Activated naive CD4-positive, alpha-beta T cell treated with anti-CD3 and anti-CD28 coated beads, Interleukin-2, amount 50 U/mL, for 24 hours (primary cell): Measurements from ENCODE around the gene C1orf21.

Experiments used
- H3K27ac Mint-ChIP-seq: one replicate; pipeline ENCODE4 v1.8.0; 2021; ENCODE audit warnings: mild to moderate bottlenecking, mixed read lengths
- H3K27me3 Mint-ChIP-seq: one replicate; pipeline ENCODE4 v1.8.0; 2021; ENCODE audit warnings: mixed read lengths
- H3K36me3 Mint-ChIP-seq: one replicate; pipeline ENCODE4 v1.8.0; 2021; ENCODE audit warnings: mixed read lengths
- H3K4me1 Mint-ChIP-seq: one replicate; pipeline ENCODE4 v1.8.0; 2021; ENCODE audit warnings: mixed read lengths
- H3K4me3 Mint-ChIP-seq: one replicate; pipeline ENCODE4 v1.8.0; 2021; ENCODE audit warnings: mild to moderate bottlenecking, mixed read lengths
- H3K9me3 Mint-ChIP-seq: one replicate; pipeline ENCODE4 v1.8.0; 2021; ENCODE audit warnings: mixed read lengths

Gene C1orf21

DNA sequence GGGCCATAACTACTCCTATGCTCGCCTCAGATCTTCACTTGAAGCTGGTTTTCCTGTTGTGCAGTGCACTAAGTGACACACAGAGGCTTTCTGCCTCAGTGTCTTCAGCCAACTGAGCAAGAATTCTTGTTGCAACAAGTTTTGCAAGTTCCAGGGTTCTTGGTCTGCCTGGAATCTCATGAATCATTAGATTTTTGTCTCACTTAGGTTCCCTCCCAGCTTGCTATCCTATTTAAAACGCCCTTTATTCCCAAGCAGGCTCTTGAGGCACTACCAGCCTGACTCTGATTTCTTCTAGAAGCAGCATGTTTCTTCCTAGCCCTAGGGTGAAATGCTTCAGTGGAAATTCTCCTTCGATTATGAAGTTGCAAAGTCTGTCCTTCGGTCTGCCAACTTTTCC is 158.8 kb downstream of the C1orf21 start:
- no peaks in the 10 kb centered on the region for H3K4me1 Mint-ChIP-seq
- no peak overlapping the region for H3K27ac Mint-ChIP-seq
- no peaks in the 10 kb centered on the region for H3K9me3 Mint-ChIP-seq
- H3K4me3 Mint-ChIP-seq = no peak overlapping the region
- no peaks in the 10 kb centered on the region for H3K36me3 Mint-ChIP-seq
- peaks cover 3% of the 10 kb centered on the region for H3K27me3 Mint-ChIP-seq

- H3K27ac Mint-ChIP-seq = no peak overlapping the region
- H3K9me3 Mint-ChIP-seq = no peaks in the 10 kb centered on the region
- no peaks in the 10 kb centered on the region for H3K4me1 Mint-ChIP-seq
- H3K27me3 Mint-ChIP-seq = peaks cover 8% of the 10 kb centered on the region
- no peak overlapping the region for H3K4me3 Mint-ChIP-seq
- no peaks in the 10 kb centered on the region for H3K36me3 Mint-ChIP-seq
Measured at GRCh38 chr1:184552446-184552845, 165.6 kb downstream of the C1orf21 start.

DNA sequence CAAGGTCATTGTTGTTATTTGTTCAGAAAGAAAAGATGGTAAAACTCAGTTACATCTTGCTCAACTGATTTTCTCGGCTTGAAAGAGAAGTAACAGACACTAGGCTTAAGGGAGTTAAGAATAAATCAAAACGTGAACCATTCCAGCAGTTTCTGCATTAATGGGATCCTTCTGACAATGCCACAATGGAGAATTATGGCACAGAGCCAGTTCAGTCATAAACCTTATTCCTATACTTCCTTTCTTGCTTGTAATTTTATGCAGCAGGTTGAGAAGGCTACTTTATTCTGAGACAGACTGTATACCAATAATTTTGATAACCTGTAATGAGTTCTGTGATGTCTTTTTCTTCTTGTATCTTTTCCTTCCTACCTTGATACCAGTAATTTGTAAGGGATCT is 167.0 kb downstream of the C1orf21 start:
- Mint-ChIP-seq H3K4me1 (no peaks in the 10 kb centered on the region), H3K27me3 (peaks cover 11% of the 10 kb centered on the region)

DNA sequence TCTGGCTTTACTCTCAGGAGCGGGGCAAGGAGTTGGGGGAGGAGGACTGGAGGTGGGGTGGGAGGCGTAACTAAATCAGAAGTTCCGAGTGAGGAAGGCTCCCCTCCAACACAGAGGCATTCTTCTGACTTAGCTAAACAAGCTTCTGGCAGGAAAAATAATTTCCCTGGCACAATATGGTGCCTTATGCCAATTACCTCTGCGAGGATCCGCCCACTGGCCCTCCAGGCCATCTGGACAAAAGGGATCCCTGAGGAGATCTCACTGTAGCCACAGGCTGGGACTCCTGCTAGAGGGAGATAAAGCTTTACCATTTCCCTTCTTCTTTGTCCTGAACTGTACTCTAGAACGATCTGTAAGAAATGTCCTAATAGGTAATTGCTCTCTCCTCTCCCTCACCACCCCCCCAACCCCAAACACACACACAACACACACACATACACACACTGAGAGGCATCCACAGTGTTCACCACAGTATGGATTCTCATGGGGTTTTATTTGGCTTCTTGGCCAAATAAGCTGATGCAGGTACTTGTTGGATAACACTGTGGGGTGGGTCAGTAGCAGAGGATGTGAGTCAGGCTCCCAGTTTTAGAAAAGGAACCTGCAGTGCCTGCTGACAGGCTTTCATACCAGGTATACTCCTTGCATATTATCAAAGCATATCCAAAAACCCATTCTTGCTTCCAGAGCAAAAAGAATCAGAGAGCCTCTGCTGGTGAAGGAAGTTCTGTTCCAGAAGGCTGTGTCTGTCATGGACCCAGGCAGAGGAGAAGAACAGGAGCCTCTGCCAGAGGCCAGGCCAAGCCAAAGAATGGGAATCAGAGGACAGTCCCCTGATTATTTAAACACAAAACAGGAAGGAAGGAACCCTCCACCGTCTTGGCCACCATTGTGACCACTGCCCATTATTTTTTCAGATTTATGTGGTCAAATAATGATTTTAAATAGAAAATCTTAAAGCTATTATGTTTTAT is 169.1 kb downstream of the C1orf21 start:
- H3K4me1 Mint-ChIP-seq = no peaks in the 10 kb centered on the region
- peaks cover 11% of the 10 kb centered on the region for H3K27me3 Mint-ChIP-seq
- no peak overlapping the region for H3K4me3 Mint-ChIP-seq
- H3K9me3 Mint-ChIP-seq = no peaks in the 10 kb centered on the region
- H3K27ac Mint-ChIP-seq = no peak overlapping the region
- H3K36me3 Mint-ChIP-seq = no peaks in the 10 kb centered on the region

More for the DNA sequence above, 167.0 kb downstream of the C1orf21 start:
- Mint-ChIP-seq H3K4me3 (no peak overlapping the region), H3K36me3 (no peaks in the 10 kb centered on the region), H3K9me3 (no peaks in the 10 kb centered on the region), H3K27ac (no peak overlapping the region)

DNA sequence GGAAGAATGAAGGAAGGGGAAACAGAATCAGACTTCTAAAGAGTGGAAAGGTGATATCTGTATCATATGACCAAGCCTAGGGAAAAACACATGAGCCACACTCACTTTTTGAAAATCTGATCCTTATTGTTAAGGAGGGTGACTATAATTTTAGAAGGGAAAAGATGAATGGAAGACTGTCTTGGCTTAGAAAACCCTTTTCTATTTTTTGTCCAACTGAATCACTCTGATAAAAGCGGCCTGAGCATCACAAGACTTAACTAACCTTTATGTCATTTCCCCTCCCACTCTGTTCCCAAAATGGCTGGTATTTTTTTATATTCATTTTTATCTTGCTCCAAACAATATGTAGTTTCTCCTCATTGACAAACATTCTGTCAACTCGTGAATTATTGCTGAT is 169.8 kb downstream of the C1orf21 start:
- Mint-ChIP-seq H3K9me3 (no peaks in the 10 kb centered on the region), H3K4me3 (no peak overlapping the region), H3K36me3 (no peaks in the 10 kb centered on the region), H3K27me3 (peaks cover 11% of the 10 kb centered on the region), H3K4me1 (no peaks in the 10 kb centered on the region), H3K27ac (no peak overlapping the region)

DNA sequence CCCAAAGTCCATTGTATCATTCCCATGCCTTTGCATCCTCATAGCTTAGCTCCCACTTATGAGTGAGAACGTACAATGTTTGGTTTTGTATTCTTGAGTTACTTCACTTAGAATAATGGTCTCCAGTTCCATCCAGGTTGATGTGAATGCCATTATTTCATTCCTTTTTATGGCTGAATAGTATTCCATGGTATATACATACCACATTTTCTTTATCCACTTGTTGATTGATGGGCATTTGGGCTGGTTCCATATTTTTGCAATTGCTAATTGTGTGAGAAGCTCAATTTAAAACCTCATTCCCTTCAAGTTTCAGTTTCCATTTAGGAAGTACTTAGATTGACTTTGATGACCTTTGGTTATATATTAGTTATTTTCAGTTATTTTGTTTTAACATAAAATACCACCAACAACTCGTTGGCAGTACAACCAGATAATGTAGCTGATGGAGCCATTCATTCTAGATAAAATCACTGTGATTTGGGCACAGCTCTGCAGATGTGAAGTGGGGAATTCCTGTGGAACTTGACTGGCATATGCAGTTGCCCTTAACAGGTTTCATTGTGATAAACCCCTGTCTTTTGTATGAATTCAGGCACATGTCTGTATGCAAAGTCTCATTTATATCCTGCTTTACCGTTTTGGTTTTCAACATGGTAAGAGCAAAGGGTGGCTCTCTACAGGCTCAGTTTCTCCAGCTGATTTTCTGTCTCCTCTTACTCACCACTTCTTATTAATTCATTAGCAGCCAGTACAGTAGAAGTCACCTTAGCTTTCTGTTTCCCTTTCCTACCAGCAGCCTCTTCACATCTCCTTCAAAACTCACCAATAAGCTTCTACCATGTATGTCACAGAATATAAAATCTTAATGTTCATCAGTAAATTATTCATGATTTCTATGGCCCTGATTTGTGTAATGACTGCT is 170.9 kb downstream of the C1orf21 start:
- no peaks in the 10 kb centered on the region for H3K9me3 Mint-ChIP-seq
- no peak overlapping the region for H3K4me3 Mint-ChIP-seq
- no peaks in the 10 kb centered on the region for H3K36me3 Mint-ChIP-seq
- H3K27ac Mint-ChIP-seq = no peak overlapping the region
- peaks cover 9% of the 10 kb centered on the region for H3K27me3 Mint-ChIP-seq
- no peaks in the 10 kb centered on the region for H3K4me1 Mint-ChIP-seq

DNA sequence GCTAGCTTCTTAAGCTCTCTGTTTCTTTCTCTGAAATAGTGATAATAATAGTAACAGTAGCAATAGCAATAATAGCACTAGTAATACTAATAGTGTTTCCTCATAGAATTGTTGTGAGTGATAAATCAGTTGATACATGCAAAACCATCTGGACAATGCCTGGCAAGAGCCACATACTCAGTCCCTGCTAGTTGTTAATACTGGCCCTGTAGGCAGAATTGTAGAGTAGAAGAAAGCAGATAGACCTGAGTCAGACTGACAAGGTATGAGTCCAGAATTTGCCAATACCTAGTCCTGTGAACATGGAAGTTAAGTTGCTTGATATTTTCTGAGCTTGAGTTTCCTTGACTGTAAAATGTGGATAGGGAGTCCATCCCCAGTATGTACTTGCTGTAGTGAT is 171.9 kb downstream of the C1orf21 start:
- peaks cover 11% of the 10 kb centered on the region for H3K27me3 Mint-ChIP-seq
- H3K36me3 Mint-ChIP-seq = no peaks in the 10 kb centered on the region
- no peaks in the 10 kb centered on the region for H3K9me3 Mint-ChIP-seq
- no peak overlapping the region for H3K27ac Mint-ChIP-seq
- no peaks in the 10 kb centered on the region for H3K4me1 Mint-ChIP-seq
- no peak overlapping the region for H3K4me3 Mint-ChIP-seq

GRCh38 chr1:184559117-184559713 is 172.4 kb downstream of the C1orf21 start:
- no peaks in the 10 kb centered on the region for H3K9me3 Mint-ChIP-seq
- no peak overlapping the region for H3K4me3 Mint-ChIP-seq
- H3K36me3 Mint-ChIP-seq = no peaks in the 10 kb centered on the region
- H3K4me1 Mint-ChIP-seq = no peaks in the 10 kb centered on the region
- H3K27ac Mint-ChIP-seq = peak overlapping the region; percentile 41
- H3K27me3 Mint-ChIP-seq = peaks cover 8% of the 10 kb centered on the region

- H3K27ac Mint-ChIP-seq = no peak overlapping the region
- peaks cover 5% of the 10 kb centered on the region for H3K27me3 Mint-ChIP-seq
- H3K4me3 Mint-ChIP-seq = no peak overlapping the region
- no peaks in the 10 kb centered on the region for H3K4me1 Mint-ChIP-seq
- H3K36me3 Mint-ChIP-seq = no peaks in the 10 kb centered on the region
- no peaks in the 10 kb centered on the region for H3K9me3 Mint-ChIP-seq
Measured at GRCh38 chr1:184562806-184563205, 176.0 kb downstream of the C1orf21 start.

- H3K9me3 Mint-ChIP-seq = no peaks in the 10 kb centered on the region
- no peak overlapping the region for H3K4me3 Mint-ChIP-seq
- no peak overlapping the region for H3K27ac Mint-ChIP-seq
- H3K27me3 Mint-ChIP-seq = peaks cover 2% of the 10 kb centered on the region
- H3K36me3 Mint-ChIP-seq = no peaks in the 10 kb centered on the region
- no peaks in the 10 kb centered on the region for H3K4me1 Mint-ChIP-seq
Measured at GRCh38 chr1:184563308-184563707, 176.5 kb downstream of the C1orf21 start.

- Mint-ChIP-seq H3K9me3 (no peaks in the 10 kb centered on the region), H3K27ac (no peak overlapping the region), H3K36me3 (no peaks in the 10 kb centered on the region), H3K4me1 (no peaks in the 10 kb centered on the region), H3K4me3 (no peak overlapping the region), H3K27me3 (peaks cover 1% of the 10 kb centered on the region)
Measured at GRCh38 chr1:184567009-184567408, 180.2 kb downstream of the C1orf21 start.

- Mint-ChIP-seq H3K9me3 (no peaks in the 10 kb centered on the region), H3K36me3 (no peaks in the 10 kb centered on the region), H3K4me3 (no peak overlapping the region), H3K27me3 (peaks cover 1% of the 10 kb centered on the region), H3K27ac (no peak overlapping the region), H3K4me1 (no peaks in the 10 kb centered on the region)
Measured at GRCh38 chr1:184567637-184568036, 180.8 kb downstream of the C1orf21 start.

GRCh38 chr1:184568148-184568547 is 181.3 kb downstream of the C1orf21 start:
- H3K27ac Mint-ChIP-seq = no peak overlapping the region
- H3K27me3 Mint-ChIP-seq = no peaks in the 10 kb centered on the region
- H3K9me3 Mint-ChIP-seq = no peaks in the 10 kb centered on the region

DNA sequence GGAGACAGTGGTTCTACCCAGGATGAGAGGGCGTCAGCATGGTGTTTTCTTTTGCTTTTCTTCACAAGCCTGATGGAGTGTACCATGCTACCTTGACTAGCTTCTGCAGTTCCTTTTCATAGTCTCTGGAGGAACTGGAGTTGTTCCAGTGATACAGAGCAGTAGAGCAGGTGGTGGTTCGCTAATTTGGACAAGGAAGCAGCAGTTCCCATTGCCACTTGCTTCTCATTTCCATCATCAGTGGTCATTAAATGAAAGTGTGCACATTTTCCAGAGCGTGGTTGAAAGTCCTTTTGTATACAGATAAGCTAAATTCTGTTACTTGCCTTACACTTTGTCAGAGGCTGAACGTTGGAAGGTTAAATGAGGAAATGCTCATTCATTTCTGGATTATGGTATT is 182.3 kb downstream of the C1orf21 start:
- no peaks in the 10 kb centered on the region for H3K4me1 Mint-ChIP-seq
- no peak overlapping the region for H3K4me3 Mint-ChIP-seq
- H3K9me3 Mint-ChIP-seq = no peaks in the 10 kb centered on the region
- no peaks in the 10 kb centered on the region for H3K27me3 Mint-ChIP-seq
- H3K36me3 Mint-ChIP-seq = no peaks in the 10 kb centered on the region
- H3K27ac Mint-ChIP-seq = no peak overlapping the region

More at GRCh38 chr1:184568148-184568547, 181.3 kb downstream of the C1orf21 start:
- no peak overlapping the region for H3K4me3 Mint-ChIP-seq
- H3K36me3 Mint-ChIP-seq = no peaks in the 10 kb centered on the region
- H3K4me1 Mint-ChIP-seq = no peaks in the 10 kb centered on the region

GRCh38 chr1:184574588-184574987 is 187.8 kb downstream of the C1orf21 start:
- H3K4me1 Mint-ChIP-seq = no peaks in the 10 kb centered on the region
- peaks cover 2% of the 10 kb centered on the region for H3K27me3 Mint-ChIP-seq
- H3K36me3 Mint-ChIP-seq = no peaks in the 10 kb centered on the region
- H3K9me3 Mint-ChIP-seq = no peaks in the 10 kb centered on the region
- no peak overlapping the region for H3K4me3 Mint-ChIP-seq
- H3K27ac Mint-ChIP-seq = no peak overlapping the region
